Uterus (tissue), 2 donors: ENCODE data around the gene CREB5.

Experiments
- POLR2A ChIP-seq, 2 donors: fragments of 450-650 bp; IDR thresholded peaks; one replicate each; pipeline ENCODE4 v1.6.1; 2016; ENCODE audit warnings: antibody characterized with exemption in 2 of 2, mild to moderate bottlenecking in 1 of 2, moderate library complexity in 1 of 2
- TF ChIP-seq, protein P1 (sequence below), 4 experiments: fragments of 200-600 bp in 2 of 4; fragments of 450-650 bp in 2 of 4; sonication (generic) in 2 of 4; IDR thresholded peaks; one replicate each; pipeline ENCODE4 v1.5.1; 2016 to 2019; ENCODE audit warnings: antibody characterized with exemption in 4 of 4, mild to moderate bottlenecking in 2 of 4, moderate library complexity in 1 of 4

DNA sequence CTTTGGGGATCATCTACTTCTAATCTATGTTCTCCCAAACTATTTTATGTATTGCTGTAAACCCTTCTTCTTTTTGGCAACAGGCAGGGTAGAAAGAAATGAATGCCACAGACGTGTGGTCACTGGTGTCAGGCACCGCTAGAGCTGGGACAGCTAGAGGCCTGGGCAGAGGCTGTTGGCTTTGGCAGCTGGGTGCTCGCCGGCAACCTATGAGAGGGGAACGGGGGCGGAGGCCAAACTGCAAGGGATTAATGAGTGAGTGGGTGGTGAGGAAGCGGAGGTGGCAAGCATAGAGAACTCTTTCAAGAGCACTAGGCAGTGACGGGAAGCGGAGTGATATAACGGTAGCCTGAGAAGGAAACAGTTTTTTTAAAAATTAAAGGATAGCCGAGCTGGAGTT is 78.5 kb downstream of the CREB5 start:
- TF ChIP-seq, protein P1, sequence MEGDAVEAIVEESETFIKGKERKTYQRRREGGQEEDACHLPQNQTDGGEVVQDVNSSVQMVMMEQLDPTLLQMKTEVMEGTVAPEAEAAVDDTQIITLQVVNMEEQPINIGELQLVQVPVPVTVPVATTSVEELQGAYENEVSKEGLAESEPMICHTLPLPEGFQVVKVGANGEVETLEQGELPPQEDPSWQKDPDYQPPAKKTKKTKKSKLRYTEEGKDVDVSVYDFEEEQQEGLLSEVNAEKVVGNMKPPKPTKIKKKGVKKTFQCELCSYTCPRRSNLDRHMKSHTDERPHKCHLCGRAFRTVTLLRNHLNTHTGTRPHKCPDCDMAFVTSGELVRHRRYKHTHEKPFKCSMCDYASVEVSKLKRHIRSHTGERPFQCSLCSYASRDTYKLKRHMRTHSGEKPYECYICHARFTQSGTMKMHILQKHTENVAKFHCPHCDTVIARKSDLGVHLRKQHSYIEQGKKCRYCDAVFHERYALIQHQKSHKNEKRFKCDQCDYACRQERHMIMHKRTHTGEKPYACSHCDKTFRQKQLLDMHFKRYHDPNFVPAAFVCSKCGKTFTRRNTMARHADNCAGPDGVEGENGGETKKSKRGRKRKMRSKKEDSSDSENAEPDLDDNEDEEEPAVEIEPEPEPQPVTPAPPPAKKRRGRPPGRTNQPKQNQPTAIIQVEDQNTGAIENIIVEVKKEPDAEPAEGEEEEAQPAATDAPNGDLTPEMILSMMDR (IDR thresholded peaks at IDR 0.05), result no peak
- TF ChIP-seq POLR2A (IDR thresholded peaks at IDR 0.05), result no peak
